Osteoblast (primary cell): Measurements from ENCODE around the gene MLIP. TPM values are rescaled to one million over a fixed set of nuclear protein-coding genes. Genes with fewer than 3 reads are reported as not detected.

Experiments used
- DNase-seq: peaks from one replicate; pipeline ENCODE4 v3.0.0; 2011; ENCODE audit warnings: low spot score, mixed read lengths; ENCODE audit not compliant: insufficient read length; ENCODE audit errors: missing footprints
- H2AFZ ChIP-seq: 2 replicates; pipeline ENCODE4 v1.6.0; 2011; ENCODE audit warnings: mild to moderate bottlenecking, low read length
- H3K27ac ChIP-seq: 2 replicates; pipeline ENCODE4 v1.5.1; 2011; ENCODE audit warnings: mild to moderate bottlenecking, low read depth, low read length, moderate library complexity
- H3K27me3 ChIP-seq: 2 replicates; pipeline ENCODE4 v1.6.0; 2012; ENCODE audit warnings: mild to moderate bottlenecking, control low read depth, inconsistent platforms, low read length, moderate library complexity; ENCODE audit not compliant: insufficient read depth
- H3K36me3 ChIP-seq: 2 replicates; pipeline ENCODE4 v1.5.1; 2011; ENCODE audit warnings: mild to moderate bottlenecking, low read length, control low read depth, moderate library complexity; ENCODE audit not compliant: insufficient read depth
- H3K4me1 ChIP-seq: 2 replicates; pipeline ENCODE4 v1.5.1; 2011; ENCODE audit warnings: mild to moderate bottlenecking, low read length, control low read depth, moderate library complexity; ENCODE audit not compliant: insufficient read depth
- H3K4me2 ChIP-seq: 2 replicates; pipeline ENCODE4 v1.6.0; 2011; ENCODE audit warnings: mild to moderate bottlenecking, low read length; ENCODE audit not compliant: insufficient read depth
- H3K4me3 ChIP-seq: fragments of 200-600 bp; sonication (generic); 3 replicates; pipeline ENCODE4 v1.5.1; 2012; ENCODE audit warnings: mild to moderate bottlenecking, low read length, inconsistent platforms; ENCODE audit not compliant: insufficient read depth
- H3K79me2 ChIP-seq: 2 replicates; pipeline ENCODE4 v1.6.0; 2012; ENCODE audit warnings: mild to moderate bottlenecking, low read length, control low read depth, inconsistent platforms; ENCODE audit not compliant: insufficient read depth
- H3K9me3 ChIP-seq: 2 replicates; pipeline ENCODE4 v1.5.1; 2011; ENCODE audit warnings: low read depth, low read length, control low read depth
- H4K20me1 ChIP-seq: 2 replicates; pipeline ENCODE4 v1.6.0; 2012; ENCODE audit warnings: mild to moderate bottlenecking, low read length, control low read depth; ENCODE audit not compliant: insufficient read depth
- total RNA-seq: library from RNA; depleted of rRNA; stranded (reverse); fragments of >200 nt; gene quantifications from 2 replicates; pipeline ENCODE4 v1.2.3, GENCODE V29; 2012
- TF ChIP-seq, protein P1 (sequence below): IDR thresholded peaks from 2 replicates; pipeline ENCODE4 v1.5.1; 2011; ENCODE audit warnings: mild to moderate bottlenecking, low read depth, low read length, moderate library complexity; ENCODE audit errors: extremely low read depth

Gene MLIP
- total RNA-seq, 1 donor = 0.36 TPM

DNA sequence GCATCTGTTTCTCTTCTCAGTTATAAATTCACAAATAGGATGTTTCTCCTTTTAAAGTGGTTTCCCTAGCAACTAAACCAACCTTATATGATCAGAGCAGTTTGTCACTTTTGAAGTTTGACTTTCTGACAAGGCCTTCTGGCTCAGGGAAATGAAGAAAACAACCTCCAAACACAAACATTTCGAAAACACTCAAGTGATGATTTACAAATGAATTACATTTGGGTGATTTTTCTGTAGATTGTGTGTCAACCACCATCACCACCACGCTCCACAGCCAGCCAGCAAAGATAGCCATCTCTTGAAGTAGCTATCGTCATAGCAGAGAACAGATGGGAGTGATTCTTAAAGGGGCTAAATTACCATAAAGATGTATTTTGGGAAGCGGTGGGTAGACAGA, 16.5 kb upstream of the MLIP start:
- TF ChIP-seq, protein P1, sequence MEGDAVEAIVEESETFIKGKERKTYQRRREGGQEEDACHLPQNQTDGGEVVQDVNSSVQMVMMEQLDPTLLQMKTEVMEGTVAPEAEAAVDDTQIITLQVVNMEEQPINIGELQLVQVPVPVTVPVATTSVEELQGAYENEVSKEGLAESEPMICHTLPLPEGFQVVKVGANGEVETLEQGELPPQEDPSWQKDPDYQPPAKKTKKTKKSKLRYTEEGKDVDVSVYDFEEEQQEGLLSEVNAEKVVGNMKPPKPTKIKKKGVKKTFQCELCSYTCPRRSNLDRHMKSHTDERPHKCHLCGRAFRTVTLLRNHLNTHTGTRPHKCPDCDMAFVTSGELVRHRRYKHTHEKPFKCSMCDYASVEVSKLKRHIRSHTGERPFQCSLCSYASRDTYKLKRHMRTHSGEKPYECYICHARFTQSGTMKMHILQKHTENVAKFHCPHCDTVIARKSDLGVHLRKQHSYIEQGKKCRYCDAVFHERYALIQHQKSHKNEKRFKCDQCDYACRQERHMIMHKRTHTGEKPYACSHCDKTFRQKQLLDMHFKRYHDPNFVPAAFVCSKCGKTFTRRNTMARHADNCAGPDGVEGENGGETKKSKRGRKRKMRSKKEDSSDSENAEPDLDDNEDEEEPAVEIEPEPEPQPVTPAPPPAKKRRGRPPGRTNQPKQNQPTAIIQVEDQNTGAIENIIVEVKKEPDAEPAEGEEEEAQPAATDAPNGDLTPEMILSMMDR = no peak
- no peaks in the 10 kb centered on the region for H3K79me2 ChIP-seq

DNA sequence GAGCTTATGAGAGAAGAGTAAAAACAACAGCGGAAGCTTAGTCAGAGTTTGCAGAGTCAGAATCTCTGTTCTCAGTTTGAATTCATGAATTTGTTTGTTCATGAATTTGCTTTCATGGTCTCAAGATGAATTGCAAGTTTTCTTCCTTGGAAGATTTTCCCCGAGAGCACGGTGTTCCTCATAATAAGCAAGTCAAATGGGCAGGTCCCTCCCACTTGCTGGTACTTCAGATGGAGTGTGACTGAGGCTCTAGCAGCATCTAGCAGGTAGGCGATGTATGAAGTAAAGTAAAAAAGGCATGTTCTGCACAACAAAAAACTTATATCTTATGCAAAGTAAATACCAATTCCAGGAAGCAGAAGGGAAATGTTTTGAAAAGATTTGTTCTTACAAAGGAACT, 15.5 kb upstream of the MLIP start:
- H3K36me3 ChIP-seq = no peaks in the 10 kb centered on the region
- no peak overlapping the region for H3K27ac ChIP-seq
- no peak overlapping the region for H3K4me3 ChIP-seq
- no peak overlapping the region for H2AFZ ChIP-seq
- TF ChIP-seq, protein P1 = no peak
- DNase-seq = no peak
- no peaks in the 10 kb centered on the region for H3K9me3 ChIP-seq
- H3K4me1 ChIP-seq = no peaks in the 10 kb centered on the region
- H4K20me1 ChIP-seq = no peaks in the 10 kb centered on the region
- H3K27me3 ChIP-seq = no peaks in the 10 kb centered on the region
- no peaks in the 10 kb centered on the region for H3K79me2 ChIP-seq
- H3K4me2 ChIP-seq = no peak overlapping the region

More for the DNA sequence above, 16.5 kb upstream of the MLIP start:
- Histone ChIP-seq H2AFZ (no peak overlapping the region), H3K9me3 (no peaks in the 10 kb centered on the region), H3K27me3 (no peaks in the 10 kb centered on the region), H3K4me2 (no peak overlapping the region), H3K36me3 (no peaks in the 10 kb centered on the region), H4K20me1 (no peaks in the 10 kb centered on the region), H3K27ac (no peak overlapping the region), H3K4me3 (no peak overlapping the region), H3K4me1 (no peaks in the 10 kb centered on the region)
- DNase-seq = no peak

GRCh38 chr6:54096811-54097210, 14.4 kb upstream of the MLIP start:
- Histone ChIP-seq H3K4me3 (no peak overlapping the region), H3K79me2 (no peaks in the 10 kb centered on the region), H2AFZ (no peak overlapping the region), H3K9me3 (no peaks in the 10 kb centered on the region), H3K27me3 (no peaks in the 10 kb centered on the region), H3K4me2 (no peak overlapping the region), H3K36me3 (no peaks in the 10 kb centered on the region), H3K27ac (no peak overlapping the region), H4K20me1 (no peaks in the 10 kb centered on the region), H3K4me1 (no peaks in the 10 kb centered on the region)
- TF ChIP-seq, protein P1 = no peak
- no peak for DNase-seq

GRCh38 chr6:54097753-54098152, 13.5 kb upstream of the MLIP start:
- no peaks in the 10 kb centered on the region for H4K20me1 ChIP-seq
- no peaks in the 10 kb centered on the region for H3K4me1 ChIP-seq
- no peak for DNase-seq
- TF ChIP-seq, protein P1 = no peak
- no peaks in the 10 kb centered on the region for H3K36me3 ChIP-seq
- no peaks in the 10 kb centered on the region for H3K9me3 ChIP-seq
- no peaks in the 10 kb centered on the region for H3K79me2 ChIP-seq
- H3K4me3 ChIP-seq = no peak overlapping the region
- H3K27me3 ChIP-seq = no peaks in the 10 kb centered on the region
- no peak overlapping the region for H3K27ac ChIP-seq
- no peak overlapping the region for H3K4me2 ChIP-seq
- H2AFZ ChIP-seq = no peak overlapping the region
